Nephron (organoid): ENCODE measurements around the gene CCR5AS.
"Not testable (repeated sequence)": the region's sequence is repeated elsewhere in the genome, so short reads cannot be mapped to it uniquely, and the experiment has no call there.

Experiments
- H3K27ac Mint-ChIP-seq, 3 experiments: 2 replicates each; pipeline ENCODE4 v1.8.0; 2020; ENCODE audit warnings: mixed read lengths in 3 of 3, mild to moderate bottlenecking in 2 of 3, moderate library complexity in 1 of 3
- H3K27me3 Mint-ChIP-seq: 2 replicates; pipeline ENCODE4 v1.8.0; 2021; ENCODE audit warnings: low read depth, mild to moderate bottlenecking, moderate library complexity, mixed read lengths
- H3K36me3 Mint-ChIP-seq: 2 replicates; pipeline ENCODE4 v1.8.0; 2020; ENCODE audit warnings: low read depth, mixed read lengths
- H3K4me1 Mint-ChIP-seq: 2 replicates; pipeline ENCODE4 v1.8.0; 2020; ENCODE audit warnings: mixed read lengths
- H3K4me3 Mint-ChIP-seq, 3 experiments: 2 replicates each; pipeline ENCODE4 v1.8.0; 2020; ENCODE audit warnings: mild to moderate bottlenecking in 3 of 3, mixed read lengths in 3 of 3, moderate library complexity in 2 of 3
- H3K9me3 Mint-ChIP-seq: 2 replicates; pipeline ENCODE4 v1.8.0; 2020; ENCODE audit warnings: mixed read lengths
- TF ChIP-seq, protein P1 (sequence below), 3 experiments: fragments of 200-600 bp; sonication (generic); IDR thresholded peaks; one replicate each; pipeline ENCODE4 v1.5.0; 2021; ENCODE audit warnings: antibody characterized with exemption in 3 of 3; ENCODE audit not compliant: unreplicated experiment in 3 of 3

Gene CCR5AS

DNA sequence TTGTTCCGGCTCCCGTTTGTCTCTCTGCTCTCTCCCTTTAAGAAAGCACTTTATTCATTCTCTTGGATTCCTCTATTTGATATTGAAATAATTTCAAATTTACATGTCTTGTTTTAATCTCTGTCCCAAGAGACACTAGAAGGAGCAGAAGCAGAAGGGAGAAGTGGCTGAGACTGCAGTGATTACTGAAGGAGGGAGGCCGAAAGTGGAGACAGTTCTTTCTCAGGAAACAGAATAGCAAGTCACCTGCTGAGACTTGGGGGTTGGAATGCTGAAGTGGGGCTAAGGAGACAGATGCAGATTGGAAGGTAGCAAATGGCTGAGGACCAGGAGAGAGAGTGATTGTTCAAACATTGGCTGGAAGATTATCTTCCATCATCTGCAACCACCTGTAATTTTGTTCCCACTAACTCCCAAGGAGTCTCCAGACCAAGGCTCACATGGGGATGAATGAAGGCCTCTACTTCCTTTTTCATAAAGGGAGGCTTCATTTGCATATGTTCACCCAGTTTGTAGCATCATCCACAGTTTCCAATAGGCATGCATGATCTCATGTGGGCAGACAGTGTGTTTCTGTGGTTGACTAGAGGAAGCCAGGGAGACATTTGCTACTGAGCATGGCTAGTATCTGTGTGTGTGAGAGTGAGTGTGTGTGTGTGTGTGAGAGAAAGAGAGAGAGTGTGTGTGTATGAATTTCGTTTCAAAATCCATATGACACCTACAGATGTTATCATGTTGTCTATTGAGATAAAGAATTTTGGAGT, 33.8 kb upstream of the CCR5AS start:
- Mint-ChIP-seq H3K27ac (no peak overlapping the region), H3K4me3 (no peak overlapping the region), H3K4me1 (no peaks in the 10 kb centered on the region), H3K27me3 (no peaks in the 10 kb centered on the region), H3K36me3 (no peaks in the 10 kb centered on the region), H3K9me3 (no peaks in the 10 kb centered on the region)
- TF ChIP-seq, protein P1, sequence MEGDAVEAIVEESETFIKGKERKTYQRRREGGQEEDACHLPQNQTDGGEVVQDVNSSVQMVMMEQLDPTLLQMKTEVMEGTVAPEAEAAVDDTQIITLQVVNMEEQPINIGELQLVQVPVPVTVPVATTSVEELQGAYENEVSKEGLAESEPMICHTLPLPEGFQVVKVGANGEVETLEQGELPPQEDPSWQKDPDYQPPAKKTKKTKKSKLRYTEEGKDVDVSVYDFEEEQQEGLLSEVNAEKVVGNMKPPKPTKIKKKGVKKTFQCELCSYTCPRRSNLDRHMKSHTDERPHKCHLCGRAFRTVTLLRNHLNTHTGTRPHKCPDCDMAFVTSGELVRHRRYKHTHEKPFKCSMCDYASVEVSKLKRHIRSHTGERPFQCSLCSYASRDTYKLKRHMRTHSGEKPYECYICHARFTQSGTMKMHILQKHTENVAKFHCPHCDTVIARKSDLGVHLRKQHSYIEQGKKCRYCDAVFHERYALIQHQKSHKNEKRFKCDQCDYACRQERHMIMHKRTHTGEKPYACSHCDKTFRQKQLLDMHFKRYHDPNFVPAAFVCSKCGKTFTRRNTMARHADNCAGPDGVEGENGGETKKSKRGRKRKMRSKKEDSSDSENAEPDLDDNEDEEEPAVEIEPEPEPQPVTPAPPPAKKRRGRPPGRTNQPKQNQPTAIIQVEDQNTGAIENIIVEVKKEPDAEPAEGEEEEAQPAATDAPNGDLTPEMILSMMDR (IDR thresholded peaks at IDR 0.05; ENCODE audit: unreplicated experiment in 3 of 3), result no peak

DNA sequence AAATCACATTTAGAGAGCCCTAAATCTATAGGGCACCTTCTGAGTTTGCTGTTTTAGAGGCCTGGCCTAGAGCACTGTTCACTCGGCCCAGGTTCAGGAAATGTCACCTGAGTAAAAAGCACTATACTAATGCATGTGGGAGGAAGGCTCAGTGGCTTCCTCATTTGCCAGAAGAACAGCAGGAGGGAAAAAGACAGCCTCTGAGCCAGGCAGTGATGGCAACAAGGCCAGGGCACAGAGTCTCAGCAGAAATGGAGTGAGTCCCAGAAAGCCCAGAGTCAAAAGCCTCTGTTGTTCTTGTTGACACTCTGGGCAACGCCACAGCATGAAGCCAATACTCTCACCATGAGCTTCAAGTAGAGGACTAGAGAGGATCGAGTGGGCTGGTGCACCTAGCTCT, 32.0 kb upstream of the CCR5AS start:
- H3K27ac Mint-ChIP-seq, result no peak overlapping the region
- H3K4me3 Mint-ChIP-seq, result no peak overlapping the region
- H3K4me1 Mint-ChIP-seq, result no peaks in the 10 kb centered on the region
- peaks cover 4% of the 10 kb centered on the region for H3K27me3 Mint-ChIP-seq
- H3K9me3 Mint-ChIP-seq, result no peaks in the 10 kb centered on the region
- no peaks in the 10 kb centered on the region for H3K36me3 Mint-ChIP-seq
- TF ChIP-seq, protein P1 (IDR thresholded peaks at IDR 0.05; ENCODE audit: unreplicated experiment in 3 of 3), result no peak

DNA sequence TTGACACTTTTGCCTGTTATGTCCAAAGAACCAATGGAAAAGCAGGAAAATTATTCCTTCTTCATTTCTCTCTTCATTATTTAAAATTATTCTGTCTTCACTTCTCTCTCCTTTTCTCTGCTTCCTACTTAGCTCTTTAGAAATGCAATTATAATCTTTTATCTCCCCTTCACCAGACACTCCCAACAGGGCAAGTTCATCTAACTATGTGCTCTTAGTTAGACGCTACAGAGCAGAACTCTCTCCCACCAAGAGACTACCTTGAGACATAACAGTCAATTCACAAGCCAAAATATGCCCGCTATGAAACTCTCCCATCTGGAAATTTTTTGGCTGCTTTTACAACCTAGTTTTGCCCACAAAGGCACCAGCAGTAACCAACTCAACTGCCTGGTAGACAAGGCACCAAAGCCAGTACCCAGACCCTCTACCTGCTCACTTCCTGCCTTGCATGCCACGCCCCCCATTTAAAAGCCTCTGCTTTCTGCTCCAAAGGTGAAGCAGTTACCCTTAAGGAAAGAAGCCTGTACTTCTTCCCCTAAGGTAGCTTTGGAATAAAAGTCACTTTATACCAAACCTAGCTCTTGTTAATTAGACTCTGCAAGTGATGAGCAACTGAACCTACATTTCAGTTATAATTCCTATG, 28.3 kb upstream of the CCR5AS start:
- H3K9me3 Mint-ChIP-seq, result peaks cover 12% of the 10 kb centered on the region
- TF ChIP-seq, protein P1 (IDR thresholded peaks at IDR 0.05; ENCODE audit: unreplicated experiment in 3 of 3), result no peak
- peaks cover 2% of the 10 kb centered on the region for H3K36me3 Mint-ChIP-seq
- H3K4me1 Mint-ChIP-seq, result no peaks in the 10 kb centered on the region
- no peak overlapping the region for H3K4me3 Mint-ChIP-seq
- peaks cover 9% of the 10 kb centered on the region for H3K27me3 Mint-ChIP-seq
- no peak overlapping the region for H3K27ac Mint-ChIP-seq

DNA sequence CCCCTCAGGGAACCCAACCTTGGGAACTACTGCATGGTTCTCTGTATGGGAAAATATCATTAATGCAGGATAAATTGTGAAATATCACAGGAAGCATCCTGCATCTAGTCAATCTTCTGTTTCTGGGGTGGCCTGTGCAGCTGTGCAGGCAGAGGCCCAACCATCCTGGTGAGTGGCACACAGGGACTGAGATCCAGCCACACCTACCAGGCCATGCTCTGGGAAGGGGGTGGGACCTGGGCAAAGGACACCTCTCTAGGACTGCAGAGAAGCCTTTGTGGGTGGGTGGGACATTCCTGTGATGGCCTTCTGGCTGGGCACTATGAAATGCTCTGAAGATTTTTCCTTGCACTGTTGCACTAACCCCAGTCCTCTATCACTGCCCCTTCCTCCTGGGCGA, 27.0 kb upstream of the CCR5AS start:
- Mint-ChIP-seq H3K36me3 (peaks cover 4% of the 10 kb centered on the region), H3K4me1 (no peaks in the 10 kb centered on the region), H3K27ac (no peak overlapping the region), H3K27me3 (peaks cover 9% of the 10 kb centered on the region), H3K4me3 (no peak overlapping the region), H3K9me3 (peaks cover 13% of the 10 kb centered on the region)
- TF ChIP-seq, protein P1 (IDR thresholded peaks at IDR 0.05; ENCODE audit: unreplicated experiment in 3 of 3), result no peak

DNA sequence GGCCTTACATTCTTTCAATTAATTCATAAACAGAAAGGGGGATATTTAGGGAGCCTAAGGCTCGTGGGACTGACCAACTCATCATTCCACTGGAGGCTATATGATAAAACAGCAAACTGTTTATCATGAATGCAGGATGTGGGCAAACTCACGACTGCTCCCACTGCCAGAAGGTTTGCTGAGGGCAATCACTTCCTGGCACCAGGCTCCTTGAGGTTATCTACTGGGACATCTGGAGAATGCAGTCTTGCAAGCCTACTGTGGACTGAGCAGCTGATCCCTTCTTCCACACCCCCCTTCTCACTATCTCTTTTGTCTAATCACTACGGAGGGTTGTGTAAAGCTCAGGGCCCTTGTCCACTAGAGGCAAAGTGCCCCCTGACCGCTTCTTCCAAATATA, 26.3 kb upstream of the CCR5AS start:
- H3K27ac Mint-ChIP-seq, H3K36me3 Mint-ChIP-seq, H3K27me3 Mint-ChIP-seq, H3K4me1 Mint-ChIP-seq, H3K4me3 Mint-ChIP-seq: not testable (repeated sequence)
- peaks cover 13% of the 10 kb centered on the region for H3K9me3 Mint-ChIP-seq

DNA sequence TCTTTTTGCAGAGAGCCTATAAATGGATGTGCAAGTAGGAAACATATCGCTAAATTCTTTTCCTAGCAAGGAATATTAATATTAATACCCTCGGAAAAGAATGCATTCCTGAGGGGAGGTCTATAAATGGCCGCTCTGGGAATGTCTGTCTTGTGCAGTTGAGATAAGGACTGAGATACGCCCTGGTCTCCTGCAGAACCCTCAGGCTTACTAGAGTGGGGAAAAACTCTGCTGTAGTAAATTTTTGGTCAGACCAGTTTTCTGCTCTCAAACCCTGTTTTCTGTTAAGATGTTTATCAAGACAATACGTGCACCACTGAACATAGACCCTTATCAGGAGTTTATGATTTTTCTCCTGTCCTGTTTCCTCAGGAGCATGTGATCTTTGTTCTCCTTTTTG, 25.0 kb upstream of the CCR5AS start:
- not testable (repeated sequence) for H3K4me1 Mint-ChIP-seq, H3K36me3 Mint-ChIP-seq, H3K27me3 Mint-ChIP-seq, H3K27ac Mint-ChIP-seq, H3K4me3 Mint-ChIP-seq
- H3K9me3 Mint-ChIP-seq, result peaks cover 13% of the 10 kb centered on the region

DNA sequence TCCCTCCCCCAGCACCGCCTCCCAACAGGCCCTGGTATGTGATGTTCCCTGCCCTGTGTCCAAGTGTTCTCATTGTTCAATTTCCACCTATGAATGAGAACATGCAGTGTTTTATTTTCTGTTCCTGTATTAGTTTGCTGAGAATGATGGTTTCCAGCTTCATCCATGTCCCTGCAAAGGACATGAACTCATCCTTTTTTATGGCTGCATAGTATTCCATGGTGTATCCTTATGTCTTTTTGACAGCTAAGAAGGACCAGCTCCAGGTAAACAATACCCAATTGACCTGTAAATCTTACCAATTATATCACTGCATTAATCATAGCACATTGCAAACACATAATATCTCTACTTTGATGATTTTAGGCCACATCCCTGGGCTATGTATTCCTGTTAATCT, 24.0 kb upstream of the CCR5AS start:
- Mint-ChIP-seq H3K9me3 (peaks cover 13% of the 10 kb centered on the region), H3K27me3 (peaks cover 11% of the 10 kb centered on the region)
- not testable (repeated sequence) for H3K4me1 Mint-ChIP-seq, H3K27ac Mint-ChIP-seq, H3K4me3 Mint-ChIP-seq, H3K36me3 Mint-ChIP-seq
